Esophagus squamous epithelium (tissue), 4 donors: Measurements from ENCODE around the gene SPEF2.

Experiments
- POLR2A ChIP-seq, 4 donors: fragments of 450-650 bp; IDR thresholded peaks; one replicate each; pipeline ENCODE4 v1.6.1; 2017; ENCODE audit warnings: antibody characterized with exemption in 4 of 4, mild to moderate bottlenecking in 4 of 4, moderate library complexity in 3 of 4
- TF ChIP-seq, protein P1 (sequence below), 6 experiments: fragments of 450-650 bp in 4 of 6; fragments of 200-600 bp in 2 of 6; sonication (generic) in 2 of 6; IDR thresholded peaks; one replicate each; pipeline ENCODE4 v1.5.1; 2016 to 2019; ENCODE audit warnings: antibody characterized with exemption in 6 of 6, mild to moderate bottlenecking in 4 of 6, moderate library complexity in 4 of 6

DNA sequence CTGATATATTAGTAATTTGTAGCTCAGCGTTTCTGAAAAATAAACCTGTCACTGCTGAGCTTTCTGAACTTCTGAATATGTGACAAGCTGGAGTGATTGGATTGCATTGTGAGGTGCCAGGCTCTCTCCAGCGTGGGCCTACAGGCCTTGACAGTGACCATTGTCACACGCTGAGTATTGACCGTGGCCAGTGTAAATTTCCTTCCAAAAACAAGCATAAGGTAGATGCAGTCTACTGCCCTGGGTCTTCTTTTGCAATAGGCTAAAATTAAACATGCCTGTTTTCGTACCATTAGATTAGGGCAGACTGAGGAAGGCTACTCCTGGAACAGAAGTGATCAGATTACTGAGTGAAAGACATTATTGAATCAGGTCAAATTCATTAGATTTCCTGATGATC lies 60.2 kb downstream of the SPEF2 start:
- TF ChIP-seq, protein P1, sequence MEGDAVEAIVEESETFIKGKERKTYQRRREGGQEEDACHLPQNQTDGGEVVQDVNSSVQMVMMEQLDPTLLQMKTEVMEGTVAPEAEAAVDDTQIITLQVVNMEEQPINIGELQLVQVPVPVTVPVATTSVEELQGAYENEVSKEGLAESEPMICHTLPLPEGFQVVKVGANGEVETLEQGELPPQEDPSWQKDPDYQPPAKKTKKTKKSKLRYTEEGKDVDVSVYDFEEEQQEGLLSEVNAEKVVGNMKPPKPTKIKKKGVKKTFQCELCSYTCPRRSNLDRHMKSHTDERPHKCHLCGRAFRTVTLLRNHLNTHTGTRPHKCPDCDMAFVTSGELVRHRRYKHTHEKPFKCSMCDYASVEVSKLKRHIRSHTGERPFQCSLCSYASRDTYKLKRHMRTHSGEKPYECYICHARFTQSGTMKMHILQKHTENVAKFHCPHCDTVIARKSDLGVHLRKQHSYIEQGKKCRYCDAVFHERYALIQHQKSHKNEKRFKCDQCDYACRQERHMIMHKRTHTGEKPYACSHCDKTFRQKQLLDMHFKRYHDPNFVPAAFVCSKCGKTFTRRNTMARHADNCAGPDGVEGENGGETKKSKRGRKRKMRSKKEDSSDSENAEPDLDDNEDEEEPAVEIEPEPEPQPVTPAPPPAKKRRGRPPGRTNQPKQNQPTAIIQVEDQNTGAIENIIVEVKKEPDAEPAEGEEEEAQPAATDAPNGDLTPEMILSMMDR (IDR thresholded peaks at IDR 0.05), result no peak
- no peak for TF ChIP-seq POLR2A (IDR thresholded peaks at IDR 0.05)
